Measurements from ENCODE around the gene IDI2.

IDI2 gene

GRCh38 chr10:994836-995558, 30.7 kb downstream of the IDI2 start:
- Histone ChIP-seq H3K9me3 (ENCODE audit: insufficient read depth, low read length, severe bottlenecking) (no peaks in the 10 kb centered on the region), H3K4me2 (ENCODE audit: insufficient read depth, low read length) (no peak overlapping the region), H2AFZ (ENCODE audit: low read depth, low read length) (no peak overlapping the region), H3K27me3 (ENCODE audit: insufficient read depth, low read length, poor library complexity) (no peaks in the 10 kb centered on the region), H3K79me2 (ENCODE audit: insufficient read depth, low read length) (peaks cover 74% of the 10 kb centered on the region), H3K4me3 (ENCODE audit: low read depth in 1 of 2, low read length in 2 of 2) (no peak overlapping the region), H3K9ac (ENCODE audit: low read depth, low read length) (no peak overlapping the region), H3K36me3 (ENCODE audit: insufficient read depth, low read length) (peaks cover 81% of the 10 kb centered on the region), H4K20me1 (ENCODE audit: insufficient read depth, low read length) (peaks cover 37% of the 10 kb centered on the region), H3K4me1 (ENCODE audit: insufficient read depth, low read length) (peaks cover 11% of the 10 kb centered on the region), H3K27ac (ENCODE audit: low read length) (no peak overlapping the region)
- no peak for DNase-seq
- no peak for ATAC-seq (ENCODE audit: insufficient read depth, low read depth)
- TF ChIP-seq CTCF (IDR thresholded peaks at IDR 0.05; ENCODE audit: borderline replicate concordance, extremely low read depth, low read length, poor library complexity, severe bottlenecking) (no peak), EZH2 (IDR thresholded peaks at IDR 0.05; ENCODE audit: borderline replicate concordance, low read depth, low read length, severe bottlenecking) (no peak)

GRCh38 chr10:992871-993270, 32.8 kb downstream of the IDI2 start:
- no peak for ATAC-seq (ENCODE audit: insufficient read depth, low read depth)
- H3K79me2 ChIP-seq (ENCODE audit: insufficient read depth, low read length), result peaks cover 87% of the 10 kb centered on the region
- H3K27me3 ChIP-seq (ENCODE audit: insufficient read depth, low read length, poor library complexity), result no peaks in the 10 kb centered on the region
- H3K9me3 ChIP-seq (ENCODE audit: insufficient read depth, low read length, severe bottlenecking), result no peaks in the 10 kb centered on the region
- H2AFZ ChIP-seq (ENCODE audit: low read depth, low read length), result no peak overlapping the region
- no peak overlapping the region for H3K9ac ChIP-seq (ENCODE audit: low read depth, low read length)
- peaks cover 23% of the 10 kb centered on the region for H3K4me1 ChIP-seq (ENCODE audit: insufficient read depth, low read length)
- no peak overlapping the region for H3K27ac ChIP-seq (ENCODE audit: low read length)
- H4K20me1 ChIP-seq (ENCODE audit: insufficient read depth, low read length), result peaks cover 52% of the 10 kb centered on the region
- no peak overlapping the region for H3K4me2 ChIP-seq (ENCODE audit: insufficient read depth, low read length)
- H3K36me3 ChIP-seq (ENCODE audit: insufficient read depth, low read length), result peaks cover 73% of the 10 kb centered on the region
- H3K4me3 ChIP-seq (ENCODE audit: low read depth in 1 of 2, low read length in 2 of 2), result no peak overlapping the region
- no peak for DNase-seq
- TF ChIP-seq CTCF (IDR thresholded peaks at IDR 0.05; ENCODE audit: borderline replicate concordance, extremely low read depth, low read length, poor library complexity, severe bottlenecking) (no peak), EZH2 (IDR thresholded peaks at IDR 0.05; ENCODE audit: borderline replicate concordance, low read depth, low read length, severe bottlenecking) (no peak)

GRCh38 chr10:992467-992866, 33.2 kb downstream of the IDI2 start:
- Histone ChIP-seq H3K27ac (ENCODE audit: low read length) (no peak overlapping the region), H3K4me3 (ENCODE audit: low read depth in 1 of 2, low read length in 2 of 2) (no peak overlapping the region), H3K36me3 (ENCODE audit: insufficient read depth, low read length) (peaks cover 69% of the 10 kb centered on the region), H3K4me2 (ENCODE audit: insufficient read depth, low read length) (no peak overlapping the region), H3K4me1 (ENCODE audit: insufficient read depth, low read length) (peaks cover 25% of the 10 kb centered on the region), H4K20me1 (ENCODE audit: insufficient read depth, low read length) (peaks cover 48% of the 10 kb centered on the region), H3K9ac (ENCODE audit: low read depth, low read length) (no peak overlapping the region), H3K9me3 (ENCODE audit: insufficient read depth, low read length, severe bottlenecking) (no peaks in the 10 kb centered on the region), H3K27me3 (ENCODE audit: insufficient read depth, low read length, poor library complexity) (no peaks in the 10 kb centered on the region), H3K79me2 (ENCODE audit: insufficient read depth, low read length) (peaks cover 89% of the 10 kb centered on the region), H2AFZ (ENCODE audit: low read depth, low read length) (no peak overlapping the region)
- TF ChIP-seq EZH2 (IDR thresholded peaks at IDR 0.05; ENCODE audit: borderline replicate concordance, low read depth, low read length, severe bottlenecking), result no peak
- TF ChIP-seq CTCF (IDR thresholded peaks at IDR 0.05; ENCODE audit: borderline replicate concordance, extremely low read depth, low read length, poor library complexity, severe bottlenecking), result no peak
- ATAC-seq (ENCODE audit: insufficient read depth, low read depth) (no peak), DNase-seq (no peak)

All from DND-41 (cell line).